Endothelial cell (in vitro differentiated cells): ENCODE data around the gene CLIP4. TPM values are rescaled to one million over a fixed set of nuclear protein-coding genes. Genes with fewer than 3 reads are reported as not detected.

Experiments
- DNase-seq: peaks from one replicate; pipeline ENCODE4 v3.0.0; 2021; ENCODE audit warnings: low spot score
- H3K27ac Mint-ChIP-seq: one replicate; pipeline ENCODE4 v1.8.0; 2021; ENCODE audit warnings: mixed read lengths, inconsistent platforms; ENCODE audit not compliant: unreplicated experiment
- H3K27me3 Mint-ChIP-seq: one replicate; pipeline ENCODE4 v1.8.0; 2021; ENCODE audit warnings: mild to moderate bottlenecking, moderate library complexity, mixed read lengths, inconsistent platforms; ENCODE audit not compliant: unreplicated experiment
- H3K36me3 Mint-ChIP-seq: one replicate; pipeline ENCODE4 v1.8.0; 2021; ENCODE audit warnings: mild to moderate bottlenecking, low read depth, mixed read lengths, inconsistent platforms; ENCODE audit not compliant: unreplicated experiment
- H3K4me1 Mint-ChIP-seq: one replicate; pipeline ENCODE4 v1.8.0; 2021; ENCODE audit warnings: mild to moderate bottlenecking, mixed read lengths, inconsistent platforms; ENCODE audit not compliant: unreplicated experiment
- H3K4me3 Mint-ChIP-seq: one replicate; pipeline ENCODE4 v1.8.0; 2021; ENCODE audit warnings: mild to moderate bottlenecking, mixed read lengths, inconsistent platforms; ENCODE audit not compliant: unreplicated experiment
- H3K9me3 Mint-ChIP-seq: one replicate; pipeline ENCODE4 v1.8.0; 2021; ENCODE audit warnings: mixed read lengths, inconsistent platforms; ENCODE audit not compliant: unreplicated experiment
- CTCF ChIP-seq: fragments of 200-600 bp; sonication (generic); IDR thresholded peaks from one replicate; pipeline ENCODE4 v1.5.0; 2021; ENCODE audit warnings: antibody characterized with exemption; ENCODE audit not compliant: unreplicated experiment
- total RNA-seq: library from RNA; stranded (reverse); fragmentation: NEBNext Ultra II Directional; extraction: Animal tissue kit (Norgen Biotek cat#: 25700); gene quantifications from one replicate; pipeline ENCODE4 v1.2.1, GENCODE V29; 2021; ENCODE audit not compliant: unreplicated experiment

CLIP4 gene
- total RNA-seq, 1 donor from 2014 or later: 0.46 TPM

- no peak overlapping the region for H3K4me3 Mint-ChIP-seq
- no peaks in the 10 kb centered on the region for H3K27me3 Mint-ChIP-seq
- H3K27ac Mint-ChIP-seq: no peak overlapping the region
- DNase-seq: no peak
- no peaks in the 10 kb centered on the region for H3K36me3 Mint-ChIP-seq
- no peaks in the 10 kb centered on the region for H3K9me3 Mint-ChIP-seq
- no peak for TF ChIP-seq CTCF
- no peaks in the 10 kb centered on the region for H3K4me1 Mint-ChIP-seq
Measured at GRCh38 chr2:29097569-29097968, 17.6 kb upstream of the CLIP4 start.

- no peak overlapping the region for H3K27ac Mint-ChIP-seq
Measured at GRCh38 chr2:29100564-29100963, 14.7 kb upstream of the CLIP4 start.

GRCh38 chr2:29104688-29105087 is 10.5 kb upstream of the CLIP4 start:
- Mint-ChIP-seq H3K9me3 (no peaks in the 10 kb centered on the region), H3K27ac (no peak overlapping the region), H3K4me3 (no peak overlapping the region), H3K36me3 (no peaks in the 10 kb centered on the region), H3K4me1 (no peaks in the 10 kb centered on the region), H3K27me3 (no peaks in the 10 kb centered on the region)
- no peak for TF ChIP-seq CTCF
- DNase-seq: no peak

More at GRCh38 chr2:29100564-29100963, 14.7 kb upstream of the CLIP4 start:
- Mint-ChIP-seq H3K9me3 (no peaks in the 10 kb centered on the region), H3K36me3 (no peaks in the 10 kb centered on the region), H3K4me3 (no peak overlapping the region), H3K4me1 (no peaks in the 10 kb centered on the region), H3K27me3 (no peaks in the 10 kb centered on the region)
- no peak for TF ChIP-seq CTCF
- no peak for DNase-seq

GRCh38 chr2:29105375-29105774 is 9.8 kb upstream of the CLIP4 start:
- H3K9me3 Mint-ChIP-seq: no peaks in the 10 kb centered on the region
- DNase-seq: no peak
- no peak overlapping the region for H3K27ac Mint-ChIP-seq
- H3K4me3 Mint-ChIP-seq: no peak overlapping the region
- H3K27me3 Mint-ChIP-seq: no peaks in the 10 kb centered on the region
- H3K36me3 Mint-ChIP-seq: no peaks in the 10 kb centered on the region
- no peaks in the 10 kb centered on the region for H3K4me1 Mint-ChIP-seq
- no peak for TF ChIP-seq CTCF

GRCh38 chr2:29106256-29106655 is 9.0 kb upstream of the CLIP4 start:
- Mint-ChIP-seq H3K9me3 (no peaks in the 10 kb centered on the region), H3K27me3 (no peaks in the 10 kb centered on the region), H3K27ac (no peak overlapping the region), H3K4me1 (no peaks in the 10 kb centered on the region), H3K36me3 (no peaks in the 10 kb centered on the region), H3K4me3 (no peak overlapping the region)
- TF ChIP-seq CTCF: no peak
- DNase-seq: no peak
